H1 (cell line): ENCODE data around the gene DNAJB8. TPM values are rescaled to one million over a fixed set of nuclear protein-coding genes. Genes with fewer than 3 reads are reported as not detected.

Source experiments
- CTCF ChIA-PET: fragments of 300-600 bp; sonication (Branson Sonifier 250); formaldehyde crosslinking; loops from one replicate; lab custom pipeline; 2021; ENCODE audit not compliant: partially characterized antibody; lab: Charles Lee
- POLR2A ChIA-PET: fragments of 300-600 bp; sonication (Branson Sonifier 250); formaldehyde crosslinking; loops from one replicate; lab custom pipeline; 2021; ENCODE audit warnings: inconsistent platforms; ENCODE audit not compliant: partially characterized antibody; lab: Charles Lee
- DNase-seq, 2 experiments: peaks; one replicate each; pipeline versions ENCODE4 v3.0.0 to v3.0.0-alpha.2; 2010 to 2022; ENCODE audit warnings: low spot score in 2 of 2, low read depth in 1 of 2, mixed read lengths in 1 of 2
- FAIRE-seq: peaks from 2 replicates; lab custom pipeline; 2011; peaks lifted over from hg19 to GRCh38; lab: Jason Lieb, UNC
- H2AFZ ChIP-seq: 2 replicates; pipeline ENCODE4 v1.8.1; 2012; ENCODE audit warnings: low read length, inconsistent platforms
- H2AK5ac ChIP-seq: 2 replicates; pipeline ENCODE4 v1.6.1; 2013; ENCODE audit warnings: low read depth, low read length
- H2BK120ac ChIP-seq: replicated peaks from 2 replicates; pipeline ENCODE3; 2013; ENCODE audit warnings: low read depth, low read length, inconsistent platforms
- H2BK12ac ChIP-seq: 2 replicates; pipeline ENCODE4 v1.6.1; 2013; ENCODE audit warnings: low read depth, low read length
- H2BK15ac ChIP-seq: 2 replicates; pipeline ENCODE4 v1.6.1; 2013; ENCODE audit warnings: low read length
- H2BK20ac ChIP-seq: 2 replicates; pipeline ENCODE4 v1.6.1; 2013; ENCODE audit warnings: low read length
- H2BK5ac ChIP-seq: 2 replicates; pipeline ENCODE4 v1.6.1; 2013; ENCODE audit warnings: low read depth, low read length
- H3K14ac ChIP-seq: 2 replicates; pipeline ENCODE4 v1.6.1; 2013; ENCODE audit warnings: inconsistent platforms; ENCODE audit not compliant: insufficient read length
- H3K18ac ChIP-seq: 2 replicates; pipeline ENCODE4 v1.6.1; 2013; ENCODE audit warnings: low read length; ENCODE audit errors: extremely low read depth
- H3K23ac ChIP-seq: 2 replicates; pipeline ENCODE4 v1.6.1; 2013; ENCODE audit warnings: inconsistent platforms; ENCODE audit not compliant: insufficient read length
- H3K23me2 ChIP-seq: 2 replicates; pipeline ENCODE4 v1.6.1; 2013; ENCODE audit warnings: low read depth, low read length
- H3K27ac ChIP-seq: 2 replicates; pipeline ENCODE4 v1.6.1; 2011; ENCODE audit warnings: low read depth, low read length, inconsistent platforms
- H3K27me3 ChIP-seq, 4 experiments: replicated peaks in 1 of 4; 1 replicate in 1 of 4; 2 replicates in 3 of 4; pipeline versions ENCODE4 v1.6.1 to v1.8.1; 2011 to 2013; ENCODE audit warnings: low read length in 3 of 4, mild to moderate bottlenecking in 3 of 4, inconsistent platforms in 2 of 4, mixed read lengths in 2 of 4, moderate library complexity in 1 of 4; ENCODE audit not compliant: control insufficient read depth in 3 of 4, insufficient read depth in 3 of 4; ENCODE audit errors: extremely low read depth in 1 of 4
- H3K36me3 ChIP-seq, 4 experiments: 2 replicates each; pipeline versions ENCODE4 v1.6.1 to v1.8.1; 2011 to 2013; ENCODE audit warnings: mild to moderate bottlenecking in 4 of 4, low read length in 3 of 4, moderate library complexity in 2 of 4, control low read depth in 1 of 4, inconsistent platforms in 1 of 4; ENCODE audit not compliant: insufficient read depth in 4 of 4, control insufficient read depth in 2 of 4
- H3K4ac ChIP-seq: replicated peaks from 2 replicates; pipeline ENCODE3; 2013; ENCODE audit warnings: low read length, low read depth, mixed read lengths, inconsistent platforms; ENCODE audit not compliant: insufficient read length
- H3K4me1 ChIP-seq, 4 experiments: replicated peaks in 1 of 4; 1 replicate in 1 of 4; 2 replicates in 3 of 4; pipeline versions ENCODE4 v1.6.1 to v1.8.1; 2011 to 2013; ENCODE audit warnings: low read length in 3 of 4, inconsistent platforms in 2 of 4, mixed read lengths in 1 of 4; ENCODE audit not compliant: insufficient read depth in 4 of 4, control insufficient read depth in 3 of 4
- H3K4me2 ChIP-seq, 2 experiments: 2 replicates each; pipeline versions ENCODE4 v1.6.1 to v1.8.1; 2011 to 2013; ENCODE audit warnings: low read depth in 2 of 2, low read length in 2 of 2, control low read depth in 1 of 2, inconsistent platforms in 1 of 2, mild to moderate bottlenecking in 1 of 2; ENCODE audit not compliant: insufficient read depth in 1 of 2
- H3K4me3 ChIP-seq, 4 experiments: fragments of 200-600, 300-600 bp in 1 of 4; sonication (generic), shearing (Covaris generic), sonication (Bioruptor Twin) in 1 of 4; 2 replicates each; pipeline versions ENCODE4 v1.5.1 to v1.8.1; 2011 to 2016; ENCODE audit warnings: low read length in 4 of 4, low read depth in 3 of 4, control low read depth in 2 of 4, inconsistent platforms in 2 of 4, mild to moderate bottlenecking in 2 of 4, mixed read lengths in 1 of 4, moderate library complexity in 1 of 4; ENCODE audit not compliant: insufficient read depth in 2 of 4; ENCODE audit errors: extremely low read depth in 1 of 4
- H3K56ac ChIP-seq: replicated peaks from 2 replicates; pipeline ENCODE3; 2013; ENCODE audit warnings: low read depth, mild to moderate bottlenecking, mixed read lengths, low read length, inconsistent platforms; ENCODE audit not compliant: insufficient read length
- H3K79me1 ChIP-seq: 2 replicates; pipeline ENCODE4 v1.6.1; 2013; ENCODE audit warnings: low read depth, low read length, control low read depth
- H3K79me2 ChIP-seq, 2 experiments: 2 replicates each; pipeline versions ENCODE4 v1.6.1 to v1.8.1; 2012 to 2013; ENCODE audit warnings: low read length in 2 of 2, mild to moderate bottlenecking in 2 of 2, inconsistent platforms in 1 of 2; ENCODE audit not compliant: insufficient read depth in 2 of 2, control insufficient read depth in 1 of 2
- H3K9ac ChIP-seq, 4 experiments: replicated peaks in 1 of 4; 1 replicate in 1 of 4; 2 replicates in 3 of 4; pipeline versions ENCODE4 v1.6.1 to v1.8.1; 2011 to 2013; ENCODE audit warnings: low read depth in 3 of 4, low read length in 3 of 4, control low read depth in 2 of 4, mild to moderate bottlenecking in 2 of 4, moderate library complexity in 2 of 4, inconsistent platforms in 1 of 4; ENCODE audit errors: extremely low read depth in 1 of 4
- H3K9me3 ChIP-seq, 2 experiments: 2 replicates each; pipeline versions ENCODE4 v1.6.1 to v1.8.1; 2012 to 2013; ENCODE audit warnings: mild to moderate bottlenecking in 2 of 2, moderate library complexity in 2 of 2, control low read depth in 1 of 2, inconsistent platforms in 1 of 2, low read depth in 1 of 2, low read length in 1 of 2, mixed read lengths in 1 of 2; ENCODE audit not compliant: insufficient read depth in 2 of 2
- H4K20me1 ChIP-seq, 2 experiments: replicated peaks in 1 of 2; 2 replicates each; pipeline versions ENCODE3 to v1.8.1; 2011 to 2013; ENCODE audit warnings: inconsistent platforms in 2 of 2, low read length in 2 of 2, mild to moderate bottlenecking in 1 of 2; ENCODE audit not compliant: insufficient read depth in 2 of 2, control insufficient read depth in 1 of 2
- H4K5ac ChIP-seq: 2 replicates; pipeline ENCODE4 v1.6.1; 2013; ENCODE audit warnings: low read length, low read depth, mixed read lengths, inconsistent platforms; ENCODE audit not compliant: insufficient read length
- H4K8ac ChIP-seq: 2 replicates; pipeline ENCODE4 v1.8.0; 2013; ENCODE audit warnings: mild to moderate bottlenecking, moderate library complexity, low read length, inconsistent platforms; ENCODE audit not compliant: insufficient read depth; ENCODE audit errors: extremely low read depth
- H4K91ac ChIP-seq: replicated peaks from 2 replicates; pipeline ENCODE3; 2013; ENCODE audit warnings: low read length, mixed read lengths, inconsistent platforms; ENCODE audit not compliant: insufficient read length
- EP300 ChIP-seq, 2 experiments: IDR thresholded peaks; 1 replicate in 1 of 2; 2 replicates in 1 of 2; pipeline ENCODE4 v1.6.1; 2011 to 2012; ENCODE audit warnings: low read depth in 2 of 2, low read length in 2 of 2, mild to moderate bottlenecking in 2 of 2, borderline replicate concordance in 1 of 2, inconsistent platforms in 1 of 2, moderate library complexity in 1 of 2
- EZH2 ChIP-seq: fragments of 200-600 bp; sonication (generic); IDR thresholded peaks from 2 replicates; pipeline ENCODE4 v1.7.1; 2012; ENCODE audit warnings: low read depth, mild to moderate bottlenecking, moderate library complexity, low read length, inconsistent platforms; ENCODE audit not compliant: severe bottlenecking
- GABPA ChIP-seq: IDR thresholded peaks from 2 replicates; pipeline ENCODE4 v1.6.1; 2011; ENCODE audit warnings: mild to moderate bottlenecking, low read length, moderate library complexity, borderline replicate concordance; ENCODE audit not compliant: insufficient read depth
- NRF1 ChIP-seq: IDR thresholded peaks from 2 replicates; pipeline ENCODE4 v1.6.1; 2011; ENCODE audit warnings: mild to moderate bottlenecking, low read depth, low read length, improper control_type of control experiment
- POU5F1 ChIP-seq: IDR thresholded peaks from 2 replicates; pipeline ENCODE4 v1.6.1; 2011; ENCODE audit warnings: low read depth, mild to moderate bottlenecking, low read length, moderate library complexity
- RBBP5 ChIP-seq: IDR thresholded peaks from 2 replicates; pipeline ENCODE4 v1.7.1; 2012; ENCODE audit warnings: low read depth, mild to moderate bottlenecking, inconsistent platforms, low read length, moderate library complexity, borderline replicate concordance
- SIRT6 ChIP-seq: IDR thresholded peaks from one replicate; pipeline ENCODE4 v1.7.1; 2012; ENCODE audit warnings: low read length, inconsistent platforms
- TEAD4 ChIP-seq: IDR thresholded peaks from 2 replicates; pipeline ENCODE4 v1.6.1; 2012; ENCODE audit warnings: low read depth, low read length, inconsistent platforms, mixed read lengths
- ZNF274 ChIP-seq: IDR thresholded peaks from 2 replicates; pipeline ENCODE4 v1.7.0; 2012; ENCODE audit warnings: low read length, borderline replicate concordance; ENCODE audit errors: extremely low read depth
- WGBS, 2 experiments: shearing (Covaris generic) in 1 of 2; methylation state at CpG; one replicate each; pipeline versions ENCODE4 v1.1.6 to v1.1.7; 2013 to 2015; ENCODE audit warnings: low lambda C conversion rate in 2 of 2, mixed read lengths in 2 of 2, inconsistent platforms in 1 of 2, low coverage in 1 of 2, missing lambda C conversion rate in 1 of 2; ENCODE audit not compliant: insufficient replicate concordance in 2 of 2, insufficient coverage in 1 of 2, insufficient read length in 1 of 2; ENCODE audit errors: extremely low coverage in 1 of 2, missing lambda C conversion rate in 1 of 2; 5-methylcytosine and 5-hydroxymethylcytosine counted together
- polyA plus RNA-seq, 7 experiments: library from polyadenylated mRNA; depleted of rRNA in 3 of 7; stranded (reverse) in 5 of 7; unstranded in 2 of 7; fragments of >200 nt in 5 of 7; fragments of 200-250 nt in 2 of 7; gene quantifications; 1 replicate in 5 of 7; 2 replicates in 1 of 7; 4 replicates in 1 of 7; pipeline versions ENCODE4 v1.2.1 to v1.2.3, GENCODE V29; 2011 to 2013; ENCODE audit warnings: missing spikeins in 2 of 7, mixed read lengths in 2 of 7
- total RNA-seq: library from RNA; stranded (reverse); fragmentation: NEBNext Ultra II Directional; extraction: Animal tissue kit (Norgen Biotek cat#: 25700); gene quantifications from 2 replicates; pipeline ENCODE4 v1.2.1, GENCODE V29; 2021
- TF ChIP-seq, protein P1 (sequence below): IDR thresholded peaks from 2 replicates; pipeline ENCODE4 v1.6.1; 2012; ENCODE audit warnings: inconsistent platforms
- TF ChIP-seq, protein P2 (sequence below): IDR thresholded peaks from 2 replicates; pipeline ENCODE4 v1.6.1; 2011; ENCODE audit warnings: low read depth, mild to moderate bottlenecking, low read length; ENCODE audit not compliant: insufficient read depth

The DNAJB8 gene
- total and polyA plus RNA-seq, 2 of the 8 experiments (the other 6 are each of a cell fraction or from before 2014, with no cell fraction given), result not detected

DNA sequence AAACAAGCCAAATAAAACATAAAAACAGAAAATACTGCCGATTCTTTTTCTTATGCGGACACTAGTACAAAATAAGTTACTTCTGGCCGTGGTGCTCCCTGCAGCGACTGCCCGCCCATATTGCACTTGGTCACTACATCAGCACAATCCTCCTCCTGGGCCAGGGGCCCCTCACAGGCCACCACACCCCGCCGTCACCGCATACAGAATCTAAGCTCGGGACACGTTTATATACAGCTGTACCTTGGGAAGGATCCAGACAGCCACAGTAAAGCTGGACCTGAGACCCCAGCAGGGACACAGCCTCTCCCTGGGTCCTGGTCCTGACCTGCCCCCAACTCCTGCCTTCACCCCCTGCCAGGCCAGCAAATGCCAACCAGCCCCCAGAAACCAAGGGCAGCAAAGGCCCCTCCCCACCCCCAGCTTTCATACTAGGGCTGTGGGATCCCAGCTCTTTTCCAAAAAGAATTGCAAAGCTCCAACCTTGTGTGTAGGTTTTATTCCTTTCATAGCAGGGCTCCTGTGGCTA is 12.9 kb upstream of the DNAJB8 start:
- no peak overlapping the region for H4K5ac ChIP-seq
- H3K27me3 ChIP-seq, result peaks cover 82 to 100% (median 97%) of the 10 kb centered on the region in 4 experiments
- H2AK5ac ChIP-seq, result no peak overlapping the region
- H2BK5ac ChIP-seq, result no peak overlapping the region
- H3K9ac ChIP-seq, result no peak overlapping the region
- ChIA-PET CTCF (interaction anchor here (0.6 to 7.9 kb wide), 9 partner anchors 11 to 130 kb away, joined by 3 to 42 read pairs (median 4); no protein-coding TSS in a partner anchor), POLR2A (interaction anchor here (0.8 to 3.2 kb wide), 4 partner anchors 11 to 204 kb away, joined by 3 to 13 read pairs (median 4); no protein-coding TSS in a partner anchor)
- no peak overlapping the region for H3K56ac ChIP-seq
- no peak overlapping the region for H2BK20ac ChIP-seq
- no peak overlapping the region; a peak in 1 of 4 replicates for H3K4me2 ChIP-seq
- H3K36me3 ChIP-seq, result no peaks in the 10 kb centered on the region
- H3K23ac ChIP-seq, result no peak overlapping the region
- 56% methylated on average over 10 of the region's 10 CpGs; no CpG with 5 or more reads in 1 of the 2 experiments for WGBS, 2 experiments
- H3K4ac ChIP-seq, result no peak overlapping the region
- no peaks in the 10 kb centered on the region for H3K79me1 ChIP-seq
- no peak overlapping the region for H3K4me3 ChIP-seq
- H3K79me2 ChIP-seq, result no peaks in the 10 kb centered on the region
- H3K27ac ChIP-seq, result no peak overlapping the region
- H2BK120ac ChIP-seq, result no peak overlapping the region
- no peak overlapping the region for H3K14ac ChIP-seq
- no peak overlapping the region for H4K8ac ChIP-seq
- H2BK12ac ChIP-seq, result no peak overlapping the region
- no peak overlapping the region for H4K91ac ChIP-seq
- no peak overlapping the region for H2AFZ ChIP-seq
- FAIRE-seq (no peak), DNase-seq (no peak)
- H2BK15ac ChIP-seq, result no peak overlapping the region
- H3K23me2 ChIP-seq, result peaks cover 3% of the 10 kb centered on the region; the same call in 1 of the 2 replicates
- peaks cover 5 to 45% (median 30%) of the 10 kb centered on the region in 4 experiments for H3K4me1 ChIP-seq
- no peak overlapping the region for H3K18ac ChIP-seq
- H3K9me3 ChIP-seq, result 0 out of 4 replicates have a peak, but pooled peaks cover 0 to 3% of the 10 kb centered on the region in 2 experiments
- H4K20me1 ChIP-seq, result peaks cover 9 to 10% of the 10 kb centered on the region in 2 experiments
- TF ChIP-seq SIRT6 (no peak), RBBP5 (no peak), TEAD4 (no peak), POU5F1 (no peak), EZH2 (no peak), GABPA (no peak), NRF1 (no peak), ZNF274 (no peak), EP300 (IDR thresholded peaks at IDR 0.05; ENCODE audit: borderline replicate concordance in 1 of 2, low read depth in 2 of 2, low read length in 2 of 2) (no peak)
- TF ChIP-seq, protein P1, sequence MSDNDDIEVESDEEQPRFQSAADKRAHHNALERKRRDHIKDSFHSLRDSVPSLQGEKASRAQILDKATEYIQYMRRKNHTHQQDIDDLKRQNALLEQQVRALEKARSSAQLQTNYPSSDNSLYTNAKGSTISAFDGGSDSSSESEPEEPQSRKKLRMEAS, result no peak
- TF ChIP-seq, protein P2, sequence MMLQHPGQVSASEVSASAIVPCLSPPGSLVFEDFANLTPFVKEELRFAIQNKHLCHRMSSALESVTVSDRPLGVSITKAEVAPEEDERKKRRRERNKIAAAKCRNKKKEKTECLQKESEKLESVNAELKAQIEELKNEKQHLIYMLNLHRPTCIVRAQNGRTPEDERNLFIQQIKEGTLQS, result no peak
